ENCODE data around the gene TRAFD1. TPM values are rescaled to one million over a fixed set of nuclear protein-coding genes. Genes with fewer than 3 reads are reported as not detected.
"Not testable (repeated sequence)": the region's sequence is repeated elsewhere in the genome, so short reads cannot be mapped to it uniquely, and the experiment has no call there.

The TRAFD1 gene
- total and polyA plus RNA-seq, 9 of the 15 experiments (the other 6 are each of a cell fraction or from before 2014, with no cell fraction given) = 41.3 to 85.5 (median 54.5) TPM

DNA sequence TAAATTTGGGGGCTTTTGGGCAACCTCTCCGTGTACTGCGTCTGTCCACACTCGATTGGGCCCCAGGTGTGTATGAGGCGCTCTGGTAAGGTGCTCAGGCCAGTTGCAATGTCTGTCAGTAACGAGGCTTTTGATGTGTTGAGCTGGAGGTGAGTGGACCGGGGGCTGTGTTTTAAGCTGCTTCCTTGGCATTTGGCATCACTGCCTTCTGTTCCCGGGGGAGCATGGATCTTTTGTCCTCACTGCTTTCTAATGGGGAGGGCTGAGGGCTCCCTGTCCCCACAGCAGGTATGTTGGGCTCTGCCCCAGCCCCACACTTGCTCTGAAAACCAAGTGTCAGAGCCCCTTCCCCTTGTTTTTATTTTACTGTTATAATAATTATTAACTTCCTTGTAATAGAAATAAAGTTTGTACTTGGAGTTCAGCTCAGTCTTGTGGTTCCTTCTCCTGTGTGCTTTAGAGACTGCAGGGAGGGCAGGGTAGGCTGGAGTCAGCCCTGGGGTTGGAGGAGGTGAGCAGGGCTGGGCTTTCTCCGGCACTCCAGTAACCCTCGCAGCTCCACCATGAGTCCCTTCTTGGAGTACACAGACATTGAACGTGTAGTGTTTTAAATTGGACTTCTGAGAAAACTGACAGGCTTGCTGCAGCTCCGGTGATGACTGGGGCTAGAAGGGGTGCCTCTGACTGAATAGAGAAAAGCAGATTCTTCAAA is 28.0 kb downstream of the TRAFD1 start:
- H3K9ac ChIP-seq (ENCODE audit: insufficient read depth in 1 of 2, low read depth in 2 of 2, low read length in 2 of 2) = no peak overlapping the region
- intact Hi-C loops (cut with micrococcal nuclease) = no loop called here
- no peak overlapping the region for H2AFZ ChIP-seq (ENCODE audit: low read depth, low read length)
- H3K9me3 ChIP-seq (replicated peaks; ENCODE audit: control insufficient read depth, insufficient read depth, low read depth, low read length) = no peaks in the 10 kb centered on the region
- BruUV-seq (replicated peaks) = TSS peak; percentile 32
- peaks cover 59% of the 10 kb centered on the region; the same call in 2 of the 3 replicates for H3K36me3 ChIP-seq (ENCODE audit: control insufficient read depth, insufficient read depth, low read length)
- DNase-seq (ENCODE audit: extremely low read depth in 1 of 4, low spot score in 3 of 4) (no peak), ATAC-seq (no peak), FAIRE-seq (no peak)
- no peak overlapping the region for H3K27ac ChIP-seq (ENCODE audit: extremely low read depth, low read depth, low read length)
- H3K4me1 ChIP-seq (replicated peaks in 1 of 2; ENCODE audit: control insufficient read depth in 2 of 2, insufficient read depth in 2 of 2, low read length in 2 of 2) = no peaks in the 10 kb centered on the region
- in situ Hi-C loops (cut with MboI) = no loop called here
- CTCF ChIA-PET (ENCODE audit: low intra/inter-chr PET ratio) = no interaction called here
- H3K27me3 ChIP-seq (ENCODE audit: control insufficient read depth in 2 of 2, insufficient read depth in 2 of 2, low read length in 2 of 2) = no peaks in the 10 kb centered on the region
- no peaks in the 10 kb centered on the region for H4K20me1 ChIP-seq (replicated peaks; ENCODE audit: control insufficient read depth, insufficient read depth, low read length)
- WGBS (ENCODE audit: insufficient coverage, low coverage, missing lambda C conversion rate) = 83% methylated on average over 10 of the region's 11 CpGs
- H3K9me1 ChIP-seq (ENCODE audit: control insufficient read depth, insufficient read depth, low read length) = peaks cover 2% of the 10 kb centered on the region
- no peaks in the 10 kb centered on the region for H3K79me2 ChIP-seq (ENCODE audit: control insufficient read depth, insufficient read depth, low read length)
- H3K4me3 ChIP-seq = no peak overlapping the region
- H3K4me2 ChIP-seq (ENCODE audit: insufficient read depth, low read length) = no peak overlapping the region
- POLR2A ChIA-PET = interaction anchor here (2.2 to 2.7 kb wide), 2 partner anchors 11 to 21 kb away, joined by 7 to 9 read pairs; no protein-coding TSS in a partner anchor
- TF ChIP-seq NFXL1 (CRISPR knock-in tag; IDR thresholded peaks at IDR 0.05) = no peak
- 0 out of 2 replicates have a peak, but pooled peaks have one; percentile 6 for TF ChIP-seq POLR2AphosphoS2 (IDR thresholded peaks at IDR 0.05; ENCODE audit: low read length)
- TF ChIP-seq SAFB2 (IDR thresholded peaks at IDR 0.05; ENCODE audit: borderline replicate concordance, low read depth, low read length, severe bottlenecking) = no peak

DNA sequence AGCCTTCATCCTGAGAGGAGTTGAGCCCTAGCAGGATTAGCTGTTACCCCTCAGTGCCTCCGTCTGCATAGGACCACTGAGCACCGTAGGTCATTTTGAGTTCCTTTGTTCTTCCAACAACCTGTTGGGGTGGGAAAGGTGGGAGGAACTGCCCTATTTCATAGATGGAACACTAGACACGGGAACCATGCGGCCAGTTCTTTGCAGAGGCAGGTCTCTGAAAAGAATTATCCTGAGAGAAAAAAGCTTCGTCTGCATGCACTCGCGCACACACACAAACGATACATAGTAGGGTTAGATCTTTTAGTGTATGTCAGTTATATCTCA is 28.5 kb downstream of the TRAFD1 start:
- WGBS (ENCODE audit: insufficient coverage, low coverage, missing lambda C conversion rate) = 95% methylated on average over 6 of the region's 8 CpGs
- Histone ChIP-seq H3K4me1 (replicated peaks in 1 of 2; ENCODE audit: control insufficient read depth in 2 of 2, insufficient read depth in 2 of 2, low read length in 2 of 2) (no peaks in the 10 kb centered on the region), H3K9me3 (replicated peaks; ENCODE audit: control insufficient read depth, insufficient read depth, low read depth, low read length) (no peaks in the 10 kb centered on the region), H3K36me3 (ENCODE audit: control insufficient read depth, insufficient read depth, low read length) (peaks cover 54% of the 10 kb centered on the region; the same call in 2 of the 3 replicates), H3K9ac (ENCODE audit: insufficient read depth in 1 of 2, low read depth in 2 of 2, low read length in 2 of 2) (no peak overlapping the region), H4K20me1 (replicated peaks; ENCODE audit: control insufficient read depth, insufficient read depth, low read length) (no peaks in the 10 kb centered on the region), H3K4me2 (ENCODE audit: insufficient read depth, low read length) (no peak overlapping the region), H2AFZ (ENCODE audit: low read depth, low read length) (no peak overlapping the region), H3K9me1 (ENCODE audit: control insufficient read depth, insufficient read depth, low read length) (peaks cover 2% of the 10 kb centered on the region), H3K4me3 (no peak overlapping the region), H3K27me3 (ENCODE audit: control insufficient read depth in 2 of 2, insufficient read depth in 2 of 2, low read length in 2 of 2) (no peaks in the 10 kb centered on the region), H3K27ac (ENCODE audit: extremely low read depth, low read depth, low read length) (no peak overlapping the region), H3K79me2 (ENCODE audit: control insufficient read depth, insufficient read depth, low read length) (no peaks in the 10 kb centered on the region)
- DNase-seq (ENCODE audit: extremely low read depth in 1 of 4, low spot score in 3 of 4) = no peak
- intact Hi-C loops (cut with micrococcal nuclease) = no loop called here
- ChIA-PET CTCF (ENCODE audit: low intra/inter-chr PET ratio) (no interaction called here), POLR2A (interaction anchor here (2.7 kb wide), 1 partner anchor 21 kb away, joined by 9 read pairs; no protein-coding TSS in a partner anchor)
- no TSS peak for BruUV-seq (replicated peaks)
- peak; percentile 86 for TF ChIP-seq ZNF75A (CRISPR knock-in tag; IDR thresholded peaks at IDR 0.05)
- TF ChIP-seq, protein P1, sequence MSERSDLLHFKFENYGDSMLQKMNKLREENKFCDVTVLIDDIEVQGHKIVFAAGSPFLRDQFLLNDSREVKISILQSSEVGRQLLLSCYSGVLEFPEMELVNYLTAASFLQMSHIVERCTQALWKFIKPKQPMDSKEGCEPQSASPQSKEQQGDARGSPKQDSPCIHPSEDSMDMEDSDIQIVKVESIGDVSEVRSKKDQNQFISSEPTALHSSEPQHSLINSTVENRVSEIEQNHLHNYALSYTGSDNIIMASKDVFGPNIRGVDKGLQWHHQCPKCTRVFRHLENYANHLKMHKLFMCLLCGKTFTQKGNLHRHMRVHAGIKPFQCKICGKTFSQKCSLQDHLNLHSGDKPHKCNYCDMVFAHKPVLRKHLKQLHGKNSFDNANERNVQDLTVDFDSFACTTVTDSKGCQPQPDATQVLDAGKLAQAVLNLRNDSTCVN (CRISPR knock-in tag; IDR thresholded peaks at IDR 0.05) = no peak
- in situ Hi-C loops (cut with MboI) = no loop called here
- peak; percentile 11 for FAIRE-seq
- no peak for ATAC-seq

DNA sequence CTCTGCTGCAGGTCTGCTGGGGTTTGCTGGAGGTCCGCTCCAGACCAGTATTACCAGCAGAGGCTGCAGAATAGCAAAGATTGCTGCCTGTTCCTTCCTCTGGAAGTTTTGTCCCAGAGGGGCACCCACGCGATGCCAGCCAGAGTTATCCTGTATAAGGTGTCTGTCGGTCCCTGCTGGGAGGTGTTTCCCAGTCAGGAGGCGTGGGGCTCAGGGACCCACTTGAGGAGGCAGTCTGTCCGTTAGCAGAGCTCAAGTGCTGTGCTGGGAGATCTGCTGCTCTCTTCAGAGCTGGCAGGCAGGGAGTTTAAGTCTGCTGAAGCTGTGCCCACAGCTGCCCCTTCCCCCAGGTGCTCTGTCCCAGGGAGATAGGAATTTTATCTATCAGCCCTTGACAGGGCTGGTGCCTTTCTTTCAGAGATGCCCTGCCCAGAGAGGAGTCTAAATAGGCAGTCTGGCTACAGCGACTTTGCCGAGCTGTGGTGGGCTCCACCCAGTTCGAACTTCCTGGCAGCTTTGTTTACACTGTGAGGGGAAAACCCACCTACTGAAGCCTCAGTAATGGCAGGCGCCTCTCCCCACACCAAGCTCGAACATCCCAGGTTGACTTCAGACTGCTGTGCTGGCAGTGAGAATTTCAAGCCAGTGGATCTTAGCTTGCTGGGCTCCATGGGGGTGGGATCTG is 33.2 kb downstream of the TRAFD1 start:
- POLR2A ChIA-PET = interaction anchor here (1.1 kb wide), 1 partner anchor 10 kb away, joined by 3 read pairs; no protein-coding TSS in a partner anchor
- H4K20me1 ChIP-seq (replicated peaks; ENCODE audit: control insufficient read depth, insufficient read depth, low read length); H2AFZ ChIP-seq (ENCODE audit: low read depth, low read length); H3K9me1 ChIP-seq (ENCODE audit: control insufficient read depth, insufficient read depth, low read length); H3K4me3 ChIP-seq; intact Hi-C loops (cut with micrococcal nuclease); ATAC-seq; FAIRE-seq; BruUV-seq (replicated peaks); DNase-seq (ENCODE audit: extremely low read depth in 1 of 4, low spot score in 3 of 4); H3K4me2 ChIP-seq (ENCODE audit: insufficient read depth, low read length); H3K27ac ChIP-seq (ENCODE audit: extremely low read depth, low read depth, low read length); H3K9me3 ChIP-seq (replicated peaks; ENCODE audit: control insufficient read depth, insufficient read depth, low read depth, low read length); CTCF ChIA-PET (ENCODE audit: low intra/inter-chr PET ratio); H3K4me1 ChIP-seq (replicated peaks in 1 of 2; ENCODE audit: control insufficient read depth in 2 of 2, insufficient read depth in 2 of 2, low read length in 2 of 2); in situ Hi-C loops (cut with MboI); H3K27me3 ChIP-seq (ENCODE audit: control insufficient read depth in 2 of 2, insufficient read depth in 2 of 2, low read length in 2 of 2); H3K9ac ChIP-seq (ENCODE audit: insufficient read depth in 1 of 2, low read depth in 2 of 2, low read length in 2 of 2); H3K79me2 ChIP-seq (ENCODE audit: control insufficient read depth, insufficient read depth, low read length): not testable (repeated sequence)
- 93% methylated on average over 11 of the region's 11 CpGs for WGBS (ENCODE audit: insufficient coverage, low coverage, missing lambda C conversion rate)
- H3K36me3 ChIP-seq (ENCODE audit: control insufficient read depth, insufficient read depth, low read length) = peaks cover 46% of the 10 kb centered on the region; the same call in 2 of the 3 replicates
